IgD-negative memory B cell (primary cell): ENCODE measurements around the gene DPPA4. TPM values are rescaled to one million over a fixed set of nuclear protein-coding genes. Genes with fewer than 3 reads are reported as not detected.

Source experiments
- H3K27ac Mint-ChIP-seq, 3 donors: one replicate each; pipeline ENCODE4 v1.8.0; 2020 to 2022; ENCODE audit warnings: mild to moderate bottlenecking in 3 of 3, mixed read lengths in 3 of 3, moderate library complexity in 1 of 3
- H3K27me3 Mint-ChIP-seq: one replicate; pipeline ENCODE4 v1.8.0; 2021; ENCODE audit warnings: mixed read lengths
- H3K36me3 Mint-ChIP-seq: one replicate; pipeline ENCODE4 v1.8.0; 2020; ENCODE audit warnings: mild to moderate bottlenecking, mixed read lengths
- H3K4me1 Mint-ChIP-seq, 3 donors: one replicate each; pipeline ENCODE4 v1.8.0; 2020 to 2022; ENCODE audit warnings: mixed read lengths in 3 of 3, mild to moderate bottlenecking in 1 of 3
- H3K4me3 Mint-ChIP-seq, 4 donors: one replicate each; pipeline ENCODE4 v1.8.0; 2020 to 2022; ENCODE audit warnings: mild to moderate bottlenecking in 4 of 4, mixed read lengths in 4 of 4, moderate library complexity in 3 of 4
- H3K9me3 Mint-ChIP-seq, 3 donors: one replicate each; pipeline ENCODE4 v1.8.0; 2020 to 2021; ENCODE audit warnings: mixed read lengths in 3 of 3, mild to moderate bottlenecking in 1 of 3
- polyA plus RNA-seq: library from polyadenylated mRNA; unstranded; fragments of 300-500 nt; fragmentation: Illumina TruSeq; gene quantifications from one replicate; pipeline ENCODE4 v1.2.3, GENCODE V29; 2021

The DPPA4 gene
- polyA plus RNA-seq, 1 donor from 2014 or later = not detected

- Mint-ChIP-seq H3K4me3 (no peak overlapping the region), H3K27me3 (peaks cover 1% of the 10 kb centered on the region), H3K27ac (no peak overlapping the region), H3K4me1 (no peaks in the 10 kb centered on the region), H3K36me3 (peaks cover 2% of the 10 kb centered on the region), H3K9me3 (peaks cover 0 to 4% (median 3%) of the 10 kb centered on the region in 3 donors)
Measured at GRCh38 chr3:109355625-109356441, 18.5 kb upstream of the DPPA4 start.

DNA sequence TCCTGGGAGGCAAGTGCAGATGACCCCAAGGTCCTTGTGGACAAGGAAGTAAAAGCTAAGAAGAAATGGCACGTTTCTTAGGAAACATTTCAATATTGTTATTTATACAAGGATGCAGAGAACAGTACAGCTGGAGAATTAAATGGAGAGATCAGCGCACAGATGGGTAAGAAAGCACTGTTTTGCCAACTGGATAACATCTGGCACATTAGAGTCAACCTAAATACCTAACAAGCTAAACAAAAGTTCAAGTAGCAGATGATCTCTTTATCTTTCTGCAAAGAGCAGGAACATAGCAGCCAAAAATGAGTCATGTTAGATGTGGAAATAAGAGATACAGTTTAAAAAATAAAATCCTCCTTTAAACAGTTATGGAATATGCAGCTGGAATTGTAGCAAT is 15.7 kb upstream of the DPPA4 start:
- Mint-ChIP-seq H3K36me3 (peaks cover 2% of the 10 kb centered on the region), H3K9me3 (peaks cover 0 to 3% (median 0%) of the 10 kb centered on the region in 3 donors), H3K27me3 (peaks cover 1% of the 10 kb centered on the region), H3K4me1 (no peaks in the 10 kb centered on the region), H3K4me3 (no peak overlapping the region), H3K27ac (no peak overlapping the region)

- Mint-ChIP-seq H3K36me3 (peaks cover 2% of the 10 kb centered on the region), H3K9me3 (peaks cover 0 to 3% (median 0%) of the 10 kb centered on the region in 3 donors), H3K4me1 (no peaks in the 10 kb centered on the region), H3K27me3 (peaks cover 1% of the 10 kb centered on the region), H3K27ac (no peak overlapping the region), H3K4me3 (no peak overlapping the region)
Measured at GRCh38 chr3:109351231-109351630, 13.9 kb upstream of the DPPA4 start.

DNA sequence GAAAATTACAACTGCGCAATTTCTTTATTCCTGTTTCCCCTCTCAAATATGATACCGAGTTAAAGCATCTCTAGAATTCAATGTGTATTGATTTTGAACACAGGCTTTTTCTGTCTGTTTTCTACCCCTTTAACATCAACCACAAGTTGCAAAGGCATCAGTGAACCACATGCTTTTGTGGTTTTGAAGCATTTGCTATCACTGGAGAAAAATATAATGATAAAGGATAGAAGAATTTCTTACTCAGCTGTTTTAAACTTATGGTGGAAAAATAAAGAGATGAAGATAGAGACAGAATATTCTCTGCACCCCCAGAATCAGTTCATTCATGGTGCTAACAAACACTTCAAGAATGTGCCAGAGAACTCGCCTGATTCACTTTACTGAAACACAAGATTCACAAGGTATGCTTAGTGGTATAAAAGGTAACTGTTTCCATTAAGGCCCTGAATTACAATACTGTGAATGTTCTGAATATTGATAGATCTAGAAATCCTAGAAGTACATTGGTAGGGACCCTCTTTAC is 9.5 kb upstream of the DPPA4 start:
- Mint-ChIP-seq H3K27ac (no peak overlapping the region), H3K4me1 (no peaks in the 10 kb centered on the region), H3K36me3 (no peaks in the 10 kb centered on the region), H3K4me3 (no peak overlapping the region), H3K9me3 (peaks cover 2 to 3% (median 3%) of the 10 kb centered on the region in 3 donors), H3K27me3 (no peaks in the 10 kb centered on the region)

DNA sequence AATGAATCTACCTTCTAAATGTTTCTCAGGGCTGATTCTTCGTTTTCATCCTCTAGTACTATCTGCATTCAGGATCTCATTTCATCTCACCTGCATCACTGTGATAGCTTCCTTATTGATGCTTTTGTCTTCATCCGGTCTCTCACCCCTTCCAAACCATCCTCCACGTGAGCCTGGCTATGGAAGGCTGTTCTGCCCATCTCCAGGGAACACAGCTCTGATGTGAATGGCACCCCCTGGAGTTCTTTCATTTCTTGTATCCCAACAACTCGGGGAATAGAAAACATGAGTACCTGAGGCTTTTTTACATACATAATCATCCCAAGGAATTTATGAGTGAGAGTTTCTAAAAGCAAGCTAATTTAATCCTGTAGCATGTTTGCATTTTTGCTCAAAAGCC is 8.8 kb upstream of the DPPA4 start:
- Mint-ChIP-seq H3K9me3 (peaks cover 2 to 4% (median 2%) of the 10 kb centered on the region in 3 donors), H3K27ac (no peak overlapping the region), H3K27me3 (no peaks in the 10 kb centered on the region), H3K36me3 (no peaks in the 10 kb centered on the region), H3K4me1 (no peaks in the 10 kb centered on the region), H3K4me3 (no peak overlapping the region)

GRCh38 chr3:109339714-109340648 is 2.6 kb upstream of the DPPA4 start:
- no peaks in the 10 kb centered on the region for H3K36me3 Mint-ChIP-seq
- no peak overlapping the region for H3K4me3 Mint-ChIP-seq
- H3K4me1 Mint-ChIP-seq = peaks cover 0 to 3% (median 2%) of the 10 kb centered on the region in 3 donors
- peaks cover 0 to 4% (median 4%) of the 10 kb centered on the region in 3 donors for H3K9me3 Mint-ChIP-seq
- H3K27ac Mint-ChIP-seq = no peak overlapping the region
- peaks cover 21% of the 10 kb centered on the region for H3K27me3 Mint-ChIP-seq

- Mint-ChIP-seq H3K9me3 (peaks cover 0 to 4% (median 4%) of the 10 kb centered on the region in 3 donors), H3K27me3 (peaks cover 21% of the 10 kb centered on the region), H3K27ac (no peak overlapping the region), H3K4me3 (no peak overlapping the region), H3K36me3 (no peaks in the 10 kb centered on the region), H3K4me1 (peaks cover 0 to 3% (median 2%) of the 10 kb centered on the region in 3 donors)
Measured at GRCh38 chr3:109339197-109339596, 1.9 kb upstream of the DPPA4 start.

- Mint-ChIP-seq H3K27ac (no peak overlapping the region), H3K4me1 (peaks cover 0 to 3% (median 2%) of the 10 kb centered on the region in 3 donors), H3K36me3 (no peaks in the 10 kb centered on the region), H3K9me3 (peaks cover 0 to 4% (median 1%) of the 10 kb centered on the region in 3 donors), H3K27me3 (peaks cover 21% of the 10 kb centered on the region), H3K4me3 (peak overlapping the region in 1 of 4 donors; percentile 71)
Measured at GRCh38 chr3:109338322-109338721, 976 bp upstream of the DPPA4 start.

- no peaks in the 10 kb centered on the region for H3K36me3 Mint-ChIP-seq
- peaks cover 0 to 4% (median 0%) of the 10 kb centered on the region in 3 donors for H3K9me3 Mint-ChIP-seq
- peak overlapping the region in 1 of 4 donors; percentile 60 for H3K4me3 Mint-ChIP-seq
- H3K27me3 Mint-ChIP-seq = peaks cover 21% of the 10 kb centered on the region
- peaks cover 0 to 3% (median 2%) of the 10 kb centered on the region in 3 donors for H3K4me1 Mint-ChIP-seq
- no peak overlapping the region for H3K27ac Mint-ChIP-seq
Measured at GRCh38 chr3:109336291-109336861, 970 bp downstream of the DPPA4 start.

- Mint-ChIP-seq H3K27me3 (peaks cover 21% of the 10 kb centered on the region), H3K36me3 (no peaks in the 10 kb centered on the region), H3K4me3 (no peak overlapping the region), H3K27ac (no peak overlapping the region), H3K9me3 (peaks cover 0 to 4% (median 0%) of the 10 kb centered on the region in 3 donors), H3K4me1 (peaks cover 0 to 3% (median 2%) of the 10 kb centered on the region in 3 donors)
Measured at GRCh38 chr3:109334572-109334971, 2.8 kb downstream of the DPPA4 start.

- Mint-ChIP-seq H3K36me3 (no peaks in the 10 kb centered on the region), H3K9me3 (no peaks in the 10 kb centered on the region), H3K27ac (no peak overlapping the region), H3K27me3 (peaks cover 10% of the 10 kb centered on the region), H3K4me3 (no peak overlapping the region), H3K4me1 (no peaks in the 10 kb centered on the region)
Measured at GRCh38 chr3:109331692-109332091, 5.7 kb downstream of the DPPA4 start.

GRCh38 chr3:109330405-109330804 is 6.9 kb downstream of the DPPA4 start:
- H3K4me1 Mint-ChIP-seq = no peaks in the 10 kb centered on the region
- no peak overlapping the region for H3K27ac Mint-ChIP-seq
- no peak overlapping the region for H3K4me3 Mint-ChIP-seq
- no peaks in the 10 kb centered on the region for H3K9me3 Mint-ChIP-seq
- H3K36me3 Mint-ChIP-seq = no peaks in the 10 kb centered on the region
- peaks cover 4% of the 10 kb centered on the region for H3K27me3 Mint-ChIP-seq

- no peaks in the 10 kb centered on the region for H3K36me3 Mint-ChIP-seq
- H3K27me3 Mint-ChIP-seq = no peaks in the 10 kb centered on the region
- H3K9me3 Mint-ChIP-seq = peaks cover 0 to 1% (median 0%) of the 10 kb centered on the region in 3 donors
- H3K27ac Mint-ChIP-seq = no peak overlapping the region
- no peak overlapping the region for H3K4me3 Mint-ChIP-seq
- H3K4me1 Mint-ChIP-seq = no peaks in the 10 kb centered on the region
Measured at GRCh38 chr3:109328202-109328601, 9.1 kb downstream of the DPPA4 start.

- Mint-ChIP-seq H3K27me3 (no peaks in the 10 kb centered on the region), H3K36me3 (no peaks in the 10 kb centered on the region), H3K4me1 (no peaks in the 10 kb centered on the region), H3K4me3 (no peak overlapping the region), H3K9me3 (peaks cover 0 to 5% (median 1%) of the 10 kb centered on the region in 3 donors), H3K27ac (no peak overlapping the region)
Measured at GRCh38 chr3:109325657-109326056, 11.7 kb downstream of the DPPA4 start.
